GM12875 (cell line): ENCODE data around the gene CD300LG.

Experiments used
- H3K4me3 ChIP-seq: one replicate; pipeline ENCODE4 v1.5.1; 2011; ENCODE audit warnings: low read depth, low read length, control low read depth
- CTCF ChIP-seq: IDR thresholded peaks from 2 replicates; pipeline ENCODE4 v1.5.1; 2011; ENCODE audit warnings: low read depth, mild to moderate bottlenecking, control low read depth, inconsistent platforms, low read length, moderate library complexity, borderline replicate concordance; ENCODE audit not compliant: insufficient read depth

Gene CD300LG

GRCh38 chr17:43808076-43808475 is 38.9 kb upstream of the CD300LG start:
- no peak for TF ChIP-seq CTCF
- H3K4me3 ChIP-seq, result no peak overlapping the region

- H3K4me3 ChIP-seq, result no peak overlapping the region
- TF ChIP-seq CTCF, result no peak
Observed at GRCh38 chr17:43809121-43809520, 37.9 kb upstream of the CD300LG start.

GRCh38 chr17:43810226-43810715 is 36.7 kb upstream of the CD300LG start:
- no peak for TF ChIP-seq CTCF

GRCh38 chr17:43810823-43811222 is 36.2 kb upstream of the CD300LG start:
- no peak for TF ChIP-seq CTCF

More at GRCh38 chr17:43810226-43810715, 36.7 kb upstream of the CD300LG start:
- H3K4me3 ChIP-seq, result no peak overlapping the region

GRCh38 chr17:43812396-43813265 is 34.3 kb upstream of the CD300LG start:
- no peak overlapping the region for H3K4me3 ChIP-seq
- no peak for TF ChIP-seq CTCF

More at GRCh38 chr17:43810823-43811222, 36.2 kb upstream of the CD300LG start:
- no peak overlapping the region for H3K4me3 ChIP-seq

- no peak for TF ChIP-seq CTCF
- no peak overlapping the region for H3K4me3 ChIP-seq
Observed at GRCh38 chr17:43813386-43813785, 33.6 kb upstream of the CD300LG start.

GRCh38 chr17:43814026-43814425 is 33.0 kb upstream of the CD300LG start:
- TF ChIP-seq CTCF, result no peak
- H3K4me3 ChIP-seq, result no peak overlapping the region
